Stimulated activated CD8-positive, alpha-beta memory T cell treated with anti-CD3 and anti-CD28 coated beads, Interleukin-12 subunit alpha, Interleukin-12 subunit beta, amount 100 ng/mL, for 1 hour (primary cell): Measurements from ENCODE around the gene TMEM51.

Experiments used
- DNase-seq: peaks from one replicate; pipeline ENCODE4 v3.0.0-alpha.2; 2020; ENCODE audit warnings: low read depth

TMEM51 gene

GRCh38 chr1:15196807-15197530, 43.4 kb downstream of the TMEM51 start:
- DNase-seq = no peak

GRCh38 chr1:15197591-15198447, 44.3 kb downstream of the TMEM51 start:
- DNase-seq = no peak

- DNase-seq = no peak
These were observed 45.1 kb downstream of the TMEM51 start for GRCh38 chr1:15198684-15199083.

- no peak for DNase-seq
These were observed 47.7 kb downstream of the TMEM51 start for GRCh38 chr1:15201221-15201620.

GRCh38 chr1:15201849-15202551, 48.5 kb downstream of the TMEM51 start:
- DNase-seq = no peak

GRCh38 chr1:15204931-15205330, 51.4 kb downstream of the TMEM51 start:
- no peak for DNase-seq

- DNase-seq = no peak
These were observed 52.2 kb downstream of the TMEM51 start for GRCh38 chr1:15205586-15206346.

GRCh38 chr1:15206418-15207030, 53.0 kb downstream of the TMEM51 start:
- DNase-seq = no peak

- no peak for DNase-seq
These were observed 53.7 kb downstream of the TMEM51 start for GRCh38 chr1:15207031-15207828.

- no peak for DNase-seq
These were observed 54.4 kb downstream of the TMEM51 start for GRCh38 chr1:15207829-15208429.

- DNase-seq = no peak
These were observed 57.3 kb downstream of the TMEM51 start for GRCh38 chr1:15210651-15211375.

GRCh38 chr1:15211424-15211823, 57.9 kb downstream of the TMEM51 start:
- DNase-seq = no peak

GRCh38 chr1:15212216-15212953, 58.8 kb downstream of the TMEM51 start:
- no peak for DNase-seq

GRCh38 chr1:15212954-15213291, 59.4 kb downstream of the TMEM51 start:
- no peak for DNase-seq

- DNase-seq = no peak
These were observed 59.8 kb downstream of the TMEM51 start for GRCh38 chr1:15213341-15213821.

- no peak for DNase-seq
These were observed 61.0 kb downstream of the TMEM51 start for GRCh38 chr1:15214527-15214926.

- no peak for DNase-seq
These were observed 61.6 kb downstream of the TMEM51 start for GRCh38 chr1:15215116-15215515.

- DNase-seq = no peak
These were observed 64.1 kb downstream of the TMEM51 start for GRCh38 chr1:15217654-15218053.
